CD14-positive monocyte (primary cell): ENCODE measurements around the gene APOL3. TPM values are rescaled to one million over a fixed set of nuclear protein-coding genes. Genes with fewer than 3 reads are reported as not detected.

ENCODE experiments used
- DNase-seq, 3 donors: peaks; one replicate each; pipeline ENCODE4 v3.0.0-alpha.2; 2011 to 2022
- H2AFZ ChIP-seq: 2 replicates; pipeline ENCODE4 v1.6.0; 2012; ENCODE audit warnings: mild to moderate bottlenecking, low read depth, low read length, inconsistent platforms; ENCODE audit not compliant: insufficient read depth, poor library complexity, severe bottlenecking
- H3K27ac ChIP-seq, 2 donors: 1 replicate in 1 of 2; 2 replicates in 1 of 2; pipeline ENCODE4 v1.5.1; 2012 to 2013; ENCODE audit warnings: low read length in 2 of 2, control low read depth in 1 of 2, inconsistent platforms in 1 of 2, low read depth in 1 of 2, mild to moderate bottlenecking in 1 of 2
- H3K27me3 ChIP-seq, 2 donors: one replicate each; pipeline versions ENCODE4 v1.6.0 to v1.6.1; 2011 to 2013; ENCODE audit warnings: low read length in 2 of 2; ENCODE audit not compliant: control insufficient read depth in 2 of 2, insufficient read depth in 2 of 2
- H3K36me3 ChIP-seq, 2 donors: replicated peaks in 1 of 2; 1 replicate in 1 of 2; 2 replicates in 1 of 2; pipeline versions ENCODE4 v1.5.1 to v1.6.1; 2012 to 2013; ENCODE audit warnings: low read length in 2 of 2, control low read depth in 1 of 2, inconsistent platforms in 1 of 2, mild to moderate bottlenecking in 1 of 2; ENCODE audit not compliant: insufficient read depth in 2 of 2, control insufficient read depth in 1 of 2
- H3K4me1 ChIP-seq, 2 donors: 1 replicate in 1 of 2; 2 replicates in 1 of 2; pipeline versions ENCODE4 v1.5.1 to v1.6.1; 2012 to 2013; ENCODE audit warnings: low read length in 2 of 2, control low read depth in 1 of 2, inconsistent platforms in 1 of 2, mild to moderate bottlenecking in 1 of 2, moderate library complexity in 1 of 2; ENCODE audit not compliant: insufficient read depth in 2 of 2, control insufficient read depth in 1 of 2
- H3K4me2 ChIP-seq: replicated peaks from 2 replicates; pipeline ENCODE3; 2012; ENCODE audit warnings: low read length, moderate library complexity, mild to moderate bottlenecking; ENCODE audit not compliant: poor library complexity, severe bottlenecking; ENCODE audit errors: extremely low read depth
- H3K4me3 ChIP-seq, 3 experiments: fragments of 200-600 bp in 1 of 3; sonication (generic) in 1 of 3; replicated peaks in 1 of 3; 1 replicate in 2 of 3; 2 replicates in 1 of 3; pipeline ENCODE4 v1.5.1; 2011 to 2013; ENCODE audit warnings: low read length in 3 of 3, mild to moderate bottlenecking in 3 of 3, control low read depth in 2 of 3, low read depth in 2 of 3, inconsistent platforms in 1 of 3, moderate library complexity in 1 of 3
- H3K79me2 ChIP-seq: 2 replicates; pipeline ENCODE4 v1.6.0; 2012; ENCODE audit warnings: mild to moderate bottlenecking, control low read depth, inconsistent platforms, low read length, moderate library complexity; ENCODE audit not compliant: insufficient read depth
- H3K9ac ChIP-seq: 2 replicates; pipeline ENCODE4 v1.6.0; 2017; ENCODE audit warnings: low read length, mild to moderate bottlenecking; ENCODE audit not compliant: insufficient read depth, poor library complexity, severe bottlenecking
- H3K9me3 ChIP-seq, 2 donors: replicated peaks in 1 of 2; 1 replicate in 1 of 2; 2 replicates in 1 of 2; pipeline versions ENCODE4 v1.5.1 to v1.6.1; 2012 to 2013; ENCODE audit warnings: low read length in 2 of 2, control low read depth in 1 of 2; ENCODE audit not compliant: control insufficient read depth in 1 of 2, insufficient read depth in 1 of 2
- H4K20me1 ChIP-seq: 2 replicates; pipeline ENCODE4 v1.6.0; 2012; ENCODE audit warnings: mild to moderate bottlenecking, low read length, control low read depth, moderate library complexity; ENCODE audit not compliant: insufficient read depth
- H3K27ac Mint-ChIP-seq, 7 donors: one replicate each; pipeline ENCODE4 v1.8.0; 2020; ENCODE audit warnings: mild to moderate bottlenecking in 7 of 7, mixed read lengths in 7 of 7, moderate library complexity in 6 of 7, inconsistent platforms in 2 of 7
- H3K27me3 Mint-ChIP-seq, 3 donors: one replicate each; pipeline ENCODE4 v1.8.0; 2021 to 2022; ENCODE audit warnings: low read depth in 3 of 3, mild to moderate bottlenecking in 3 of 3, mixed read lengths in 3 of 3, moderate library complexity in 3 of 3, inconsistent platforms in 1 of 3
- H3K36me3 Mint-ChIP-seq, 2 donors: one replicate each; pipeline ENCODE4 v1.8.0; 2020; ENCODE audit warnings: mixed read lengths in 2 of 2, inconsistent platforms in 1 of 2, mild to moderate bottlenecking in 1 of 2
- H3K4me1 Mint-ChIP-seq: one replicate; pipeline ENCODE4 v1.8.0; 2020; ENCODE audit warnings: mild to moderate bottlenecking, mixed read lengths
- H3K4me3 Mint-ChIP-seq, 2 donors: one replicate each; pipeline ENCODE4 v1.8.0; 2020; ENCODE audit warnings: mild to moderate bottlenecking in 2 of 2, mixed read lengths in 2 of 2, moderate library complexity in 1 of 2
- H3K9me3 Mint-ChIP-seq, 7 donors: one replicate each; pipeline ENCODE4 v1.8.0; 2020 to 2022; ENCODE audit warnings: mixed read lengths in 7 of 7, mild to moderate bottlenecking in 6 of 7, moderate library complexity in 6 of 7, inconsistent platforms in 2 of 7
- CTCF ChIP-seq: fragments of 200-600 bp; IDR thresholded peaks from one replicate; pipeline ENCODE4 v1.8.0; 2022; ENCODE audit warnings: antibody characterized with exemption, mild to moderate bottlenecking
- WGBS: methylation state at CpG from one replicate; pipeline ENCODE4 v1.1.5; 2013; ENCODE audit warnings: missing lambda C conversion rate; ENCODE audit not compliant: insufficient coverage; 5-methylcytosine and 5-hydroxymethylcytosine counted together
- intact Hi-C, 2 donors: fragments of 100-400 bp; cut with micrococcal nuclease; formaldehyde crosslinking; loops; one replicate each; pipeline versions ENCODE4 v1.15.0 to v1.15.1; 2023
- polyA plus RNA-seq, 3 donors: library from polyadenylated mRNA; depleted of rRNA in 1 of 3; unstranded in 2 of 3; stranded (reverse) in 1 of 3; fragments of 300-500 nt in 2 of 3; fragments of >200 nt in 1 of 3; fragmentation: Illumina TruSeq in 2 of 3; gene quantifications; 1 replicate in 2 of 3; 2 replicates in 1 of 3; pipeline ENCODE4 v1.2.3, GENCODE V29; 2012 to 2021

The APOL3 gene
- polyA plus RNA-seq, 3 donors, result 39.9 to 97.0 (median 61.3) TPM

GRCh38 chr22:36155702-36156101 lies 4.9 kb downstream of the APOL3 start:
- intact Hi-C loops, result no loop called here

GRCh38 chr22:36154423-36154945 lies 6.1 kb downstream of the APOL3 start:
- Histone ChIP-seq H3K4me2 (no peak overlapping the region), H3K9ac (no peak overlapping the region), H3K36me3 (peaks cover 2 to 56% of the 10 kb centered on the region in 2 donors), H4K20me1 (peaks cover 66% of the 10 kb centered on the region), H3K9me3 (no peaks in the 10 kb centered on the region), H3K27me3 (no peaks in the 10 kb centered on the region), H2AFZ (no peak overlapping the region), H3K4me3 (no peak overlapping the region), H3K4me1 (peaks cover 67 to 86% of the 10 kb centered on the region in 2 donors), H3K79me2 (peaks cover 93% of the 10 kb centered on the region), H3K27ac (no peak overlapping the region)
- H3K36me3 Mint-ChIP-seq, result peaks cover 64 to 67% of the 10 kb centered on the region in 2 donors
- H3K4me1 Mint-ChIP-seq, result peaks cover 93% of the 10 kb centered on the region
- peak overlapping the region in 4 of 7 donors; percentile 10 to 99 (median 71) for H3K27ac Mint-ChIP-seq
- H3K4me3 Mint-ChIP-seq, result peak overlapping the region in 1 of 2 donors; percentile 4
- no CpG with 5 or more reads among the region's 3 CpGs for WGBS
- H3K27me3 Mint-ChIP-seq, result no peaks in the 10 kb centered on the region
- DNase-seq, result no peak
- intact Hi-C loops, result no loop called here
- no peak for TF ChIP-seq CTCF
- peaks cover 0 to 7% (median 2%) of the 10 kb centered on the region in 7 donors for H3K9me3 Mint-ChIP-seq

More at GRCh38 chr22:36155702-36156101, 4.9 kb downstream of the APOL3 start:
- H3K27me3 Mint-ChIP-seq, result no peaks in the 10 kb centered on the region
- H3K27me3 ChIP-seq, result no peaks in the 10 kb centered on the region
- H3K4me1 Mint-ChIP-seq, result peaks cover 93% of the 10 kb centered on the region
- no peak for TF ChIP-seq CTCF
- no peak overlapping the region for H2AFZ ChIP-seq
- H3K9me3 ChIP-seq, result no peaks in the 10 kb centered on the region
- peaks cover 0 to 7% (median 2%) of the 10 kb centered on the region in 7 donors for H3K9me3 Mint-ChIP-seq
- 84% methylated on average over 5 of the region's 7 CpGs for WGBS
- peaks cover 58% of the 10 kb centered on the region in 2 donors for H3K36me3 Mint-ChIP-seq
- H3K27ac ChIP-seq, result peak overlapping the region; percentile 90 to 97
- H4K20me1 ChIP-seq, result peaks cover 54% of the 10 kb centered on the region
- H3K4me2 ChIP-seq, result peak overlapping the region; percentile 77
- H3K27ac Mint-ChIP-seq, result peak overlapping the region; percentile 94 to 99 (median 99)
- peaks cover 2 to 45% of the 10 kb centered on the region in 2 donors for H3K36me3 ChIP-seq
- peak overlapping the region; percentile 81 for H3K9ac ChIP-seq
- H3K4me3 ChIP-seq, result peak overlapping the region; percentile 53 to 86 (median 54)
- H3K4me1 ChIP-seq, result peaks cover 67 to 86% of the 10 kb centered on the region in 2 donors
- H3K4me3 Mint-ChIP-seq, result peak overlapping the region; percentile 51 to 97
- peaks cover 94% of the 10 kb centered on the region for H3K79me2 ChIP-seq
- DNase-seq, result no peak
